HUDEP-2 (cell line): Measurements from ENCODE around the gene MRS2.
"Not testable (repeated sequence)": the region's sequence is repeated elsewhere in the genome, so short reads cannot be mapped to it uniquely, and the experiment has no call there.

Experiments used
- DNase-seq, 76 experiments: peaks; one replicate each; lab custom pipeline; 2025; ENCODE audit not compliant: unreplicated experiment in 76 of 76; lab: John Stamatoyannopoulos, UW

MRS2 gene, protein sequence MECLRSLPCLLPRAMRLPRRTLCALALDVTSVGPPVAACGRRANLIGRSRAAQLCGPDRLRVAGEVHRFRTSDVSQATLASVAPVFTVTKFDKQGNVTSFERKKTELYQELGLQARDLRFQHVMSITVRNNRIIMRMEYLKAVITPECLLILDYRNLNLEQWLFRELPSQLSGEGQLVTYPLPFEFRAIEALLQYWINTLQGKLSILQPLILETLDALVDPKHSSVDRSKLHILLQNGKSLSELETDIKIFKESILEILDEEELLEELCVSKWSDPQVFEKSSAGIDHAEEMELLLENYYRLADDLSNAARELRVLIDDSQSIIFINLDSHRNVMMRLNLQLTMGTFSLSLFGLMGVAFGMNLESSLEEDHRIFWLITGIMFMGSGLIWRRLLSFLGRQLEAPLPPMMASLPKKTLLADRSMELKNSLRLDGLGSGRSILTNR

DNA sequence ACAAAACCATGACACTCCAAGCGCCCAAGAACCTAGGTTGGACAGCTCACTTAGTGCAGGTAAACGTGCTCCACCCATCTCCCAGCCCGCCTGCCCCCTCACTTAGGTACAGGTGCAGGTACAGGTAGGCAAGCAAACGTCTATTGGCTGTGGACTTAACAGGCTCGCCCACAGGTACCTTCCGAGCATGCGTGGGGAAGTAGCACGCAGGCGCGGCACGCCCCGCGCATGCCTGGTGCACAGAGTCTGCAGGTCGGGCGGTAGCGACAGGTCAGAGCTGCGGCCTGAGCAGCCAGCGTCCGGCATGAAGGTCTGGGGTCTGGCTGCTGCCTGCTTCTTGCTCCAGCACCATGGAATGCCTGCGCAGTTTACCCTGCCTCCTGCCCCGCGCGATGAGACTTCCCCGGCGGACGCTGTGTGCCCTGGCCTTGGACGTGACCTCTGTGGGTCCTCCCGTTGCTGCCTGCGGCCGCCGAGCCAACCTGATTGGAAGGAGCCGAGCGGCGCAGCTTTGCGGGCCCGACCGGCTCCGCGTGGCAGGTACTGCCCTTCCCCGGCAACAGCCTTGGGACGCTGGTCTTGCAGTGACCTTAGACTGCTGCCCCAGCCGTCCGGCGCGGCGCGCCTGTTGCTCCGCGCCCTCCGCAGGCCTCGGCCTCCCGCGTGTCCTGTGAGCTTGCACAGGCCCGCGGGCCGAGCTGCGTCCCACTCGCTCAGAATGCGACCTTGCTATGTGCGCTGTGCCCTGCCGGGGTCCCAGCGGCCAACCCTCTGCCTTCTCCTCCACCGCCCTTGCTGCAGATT is at the start of gene MRS2:
TSS of gene MRS2 (plus strand) at position 240 of the 804 bp plus-strand sequence. CDS start at position 351, 111 bp downstream.
- DNase-seq = peak in 69 of 76 experiments; percentile 28 to 91 (median 65)

- no peak for DNase-seq
Observed at GRCh38 chr6:24353861-24354260, 48.9 kb upstream of the MRS2 start.

DNA sequence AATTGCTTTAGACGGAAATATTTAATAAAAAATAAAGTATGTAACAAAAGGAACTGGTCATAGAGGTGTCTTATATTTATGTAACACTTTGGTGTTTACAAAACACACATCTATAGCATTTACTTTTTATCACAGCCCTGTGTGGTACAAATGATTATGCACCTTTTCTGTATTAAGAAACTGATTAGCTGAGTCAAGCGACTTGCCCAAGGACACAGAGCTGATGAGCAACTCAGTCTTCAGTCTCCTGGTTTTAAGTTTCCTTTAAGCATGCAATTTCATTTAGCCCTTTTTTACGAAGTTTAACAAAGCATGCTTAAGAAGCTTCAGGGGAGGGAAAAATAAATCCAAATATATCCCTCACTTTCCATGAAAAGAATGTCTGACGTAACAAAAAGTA is 47.3 kb upstream of the MRS2 start:
- no peak for DNase-seq

- DNase-seq = no peak
Observed at GRCh38 chr6:24356310-24356973, 46.3 kb upstream of the MRS2 start.

- peak in 3 of 76 experiments; percentile 3 to 12 (median 10) for DNase-seq
Observed at GRCh38 chr6:24357336-24358218, 45.2 kb upstream of the MRS2 start, which contains the start of gene DCDC2. Gene DCDC2, minus strand, starts transcription at chr6:24358059. Its CDS starts 309 bp downstream, at chr6:24357750.

- DNase-seq = peak in 1 of 76 experiments; percentile 1
Observed at GRCh38 chr6:24358219-24358821, 44.4 kb upstream of the MRS2 start.

DNA sequence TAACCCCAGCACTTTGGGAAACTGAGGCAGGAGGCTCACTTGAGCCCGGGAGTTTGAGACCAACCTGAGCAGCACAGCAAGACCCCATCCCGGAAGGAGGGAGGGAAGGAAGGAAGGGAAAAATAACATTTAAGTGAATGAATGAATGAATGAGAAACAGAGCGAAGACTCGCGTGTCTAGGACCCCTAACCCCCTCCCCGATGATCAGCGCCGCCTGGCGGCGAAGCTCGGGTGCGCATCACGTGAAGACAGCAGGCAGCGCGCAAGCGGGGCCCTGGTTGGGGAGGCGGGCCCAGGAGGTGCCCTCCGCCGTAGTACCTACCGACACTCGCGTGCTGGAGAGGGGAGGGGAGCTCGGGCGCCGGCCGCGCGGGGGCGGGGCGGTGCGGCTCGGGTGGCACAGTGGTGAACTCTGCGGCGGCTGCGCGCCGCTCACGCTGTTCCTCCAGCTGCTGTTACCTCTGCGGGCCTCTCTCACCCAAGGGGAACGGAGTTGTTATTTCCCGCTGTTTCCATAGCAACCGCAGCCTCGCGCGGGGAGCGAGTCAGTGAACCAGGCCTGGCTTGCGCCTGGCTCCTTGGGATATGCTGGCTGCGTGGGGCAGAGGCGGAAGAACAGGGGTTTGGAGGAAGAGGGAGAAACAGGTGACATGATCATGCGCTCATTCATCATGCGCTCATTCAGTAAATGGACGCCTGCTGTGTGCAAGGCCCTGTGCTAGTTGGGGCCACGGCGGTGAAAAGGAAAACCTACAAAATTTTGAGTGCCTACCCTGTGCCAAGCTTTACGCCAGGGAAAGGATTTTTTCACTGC is 42.9 kb upstream of the MRS2 start:
- peak in 71 of 76 experiments; percentile 26 to 95 (median 74) for DNase-seq

DNA sequence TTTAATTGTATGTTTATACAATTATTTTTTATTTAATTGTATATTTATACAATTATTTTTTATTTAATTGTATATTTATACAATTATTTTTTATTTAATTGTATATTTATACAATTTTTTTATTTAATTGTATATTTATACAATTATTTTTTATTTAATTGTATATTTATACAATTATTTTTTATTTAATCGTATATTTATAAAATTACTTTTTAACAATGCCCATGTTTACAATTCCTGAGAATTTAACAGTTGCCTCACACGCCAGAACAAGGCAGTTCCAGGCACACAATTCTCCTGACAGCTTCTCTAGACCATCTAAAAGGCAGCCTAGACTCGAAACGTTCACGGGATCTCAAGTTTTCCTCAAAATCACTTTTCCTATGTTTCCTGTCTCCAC is 40.4 kb upstream of the MRS2 start:
- not testable (repeated sequence) for DNase-seq

DNA sequence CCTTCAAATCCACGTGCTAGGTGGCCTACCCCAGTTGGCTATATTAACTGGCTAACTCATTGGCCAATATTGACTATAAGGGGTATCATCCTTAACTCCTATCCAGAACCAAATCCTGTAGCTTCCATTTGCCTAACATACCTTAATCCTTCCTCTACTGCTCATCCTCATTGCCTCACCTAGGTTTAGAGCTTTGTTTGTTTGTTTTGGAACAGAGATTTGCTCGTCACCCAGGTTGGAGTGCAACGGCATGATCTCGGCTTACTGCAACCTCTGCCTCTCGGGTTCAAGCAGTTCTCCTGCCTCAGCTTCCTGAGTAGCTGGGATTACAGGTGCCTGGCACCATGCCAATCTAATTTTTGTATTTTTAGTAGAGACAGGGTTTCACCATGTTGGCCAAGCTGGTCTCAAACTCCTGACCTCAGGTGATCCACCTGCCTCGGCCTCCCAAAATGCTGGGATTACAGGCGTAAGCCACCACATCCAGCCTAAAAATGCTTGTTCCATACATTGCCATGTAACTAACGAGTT is 37.6 kb upstream of the MRS2 start:
- not testable (repeated sequence) for DNase-seq

DNA sequence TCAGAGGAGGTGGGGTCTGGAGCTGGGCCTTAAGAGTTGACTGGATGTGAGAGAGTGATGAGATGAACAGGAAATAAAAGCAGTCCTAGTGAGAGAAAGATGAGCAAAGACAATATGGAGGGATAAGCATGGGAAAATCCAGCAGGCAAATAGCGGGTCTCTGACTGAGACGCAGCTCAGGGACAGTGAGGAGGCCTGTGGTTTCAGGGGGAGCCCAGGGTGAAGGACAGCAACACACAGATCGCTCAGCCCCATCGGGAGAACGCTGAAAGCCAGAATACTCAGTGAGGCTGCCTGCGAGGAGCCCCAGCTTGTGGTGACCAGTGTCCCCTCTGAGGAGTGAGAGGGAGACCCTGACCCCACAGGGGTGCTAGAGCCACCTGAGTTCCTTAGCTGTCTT is 28.1 kb upstream of the MRS2 start:
- DNase-seq = no peak

- DNase-seq = no peak
Observed at GRCh38 chr6:24376871-24377270, 25.9 kb upstream of the MRS2 start.

DNA sequence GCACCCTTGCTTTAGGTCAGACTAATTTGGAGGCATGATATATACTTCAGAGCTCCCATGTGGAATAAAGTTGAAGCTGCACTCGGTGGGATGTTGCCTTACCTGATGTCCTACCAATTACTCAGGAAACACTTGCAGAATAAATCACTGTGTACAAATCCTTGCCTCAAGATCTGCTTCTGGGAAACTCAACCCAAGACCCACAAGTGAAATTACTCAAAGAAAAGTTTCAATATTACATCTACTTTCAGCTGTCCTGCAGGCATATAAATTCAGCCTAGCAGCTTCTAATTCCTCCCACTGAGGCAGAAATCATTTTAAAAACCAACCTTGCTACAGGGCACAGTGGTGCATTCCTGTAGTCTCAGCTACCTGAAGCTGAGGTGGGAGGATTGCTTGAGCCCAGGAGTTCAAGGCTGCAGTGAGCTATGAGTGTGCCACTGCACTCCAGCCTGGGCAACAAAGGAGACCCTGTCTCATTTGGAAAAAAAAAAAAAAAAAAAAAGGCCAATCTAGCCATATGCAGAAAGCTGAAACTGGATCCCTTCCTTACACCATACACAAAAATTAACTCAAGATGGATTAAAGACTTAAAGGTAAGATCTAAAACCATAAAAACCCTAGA is 24.2 kb upstream of the MRS2 start:
- DNase-seq = no peak

DNA sequence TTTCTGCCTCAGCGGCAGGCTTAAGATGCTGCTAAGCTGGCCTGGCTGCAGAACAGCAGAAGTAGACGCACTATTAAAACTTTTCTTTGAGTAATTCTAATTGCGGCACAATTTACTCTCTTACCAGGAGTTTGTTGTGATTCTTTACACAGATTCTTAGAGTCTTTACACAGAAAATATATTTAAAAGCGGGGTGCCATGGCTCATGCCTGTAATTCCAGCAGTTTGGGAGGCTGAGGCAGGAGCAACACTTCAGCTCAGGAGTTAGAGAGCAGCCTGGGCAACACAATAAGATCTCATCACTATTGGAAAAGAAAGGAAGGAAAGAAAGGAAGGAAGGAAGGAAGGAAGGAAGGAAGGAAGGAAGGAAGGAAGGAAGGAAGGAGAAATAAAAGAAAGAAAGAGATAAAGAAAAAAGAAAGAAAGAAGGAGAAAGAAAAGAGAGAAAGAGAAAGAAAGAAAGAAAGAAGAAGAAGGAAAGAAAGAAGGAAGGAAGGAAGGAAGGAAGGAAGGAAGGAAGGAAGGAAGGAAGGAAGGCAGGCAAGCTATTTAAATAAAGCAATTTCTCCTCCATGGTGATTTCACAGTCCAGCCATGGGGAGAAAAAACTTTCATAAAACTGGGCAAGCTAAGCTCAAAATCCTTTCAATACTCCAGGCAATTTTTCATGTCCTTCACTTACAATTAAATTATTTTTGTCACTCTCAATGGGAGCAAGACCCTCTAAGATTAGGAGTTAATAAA is 21.1 kb upstream of the MRS2 start:
- no peak for DNase-seq

DNA sequence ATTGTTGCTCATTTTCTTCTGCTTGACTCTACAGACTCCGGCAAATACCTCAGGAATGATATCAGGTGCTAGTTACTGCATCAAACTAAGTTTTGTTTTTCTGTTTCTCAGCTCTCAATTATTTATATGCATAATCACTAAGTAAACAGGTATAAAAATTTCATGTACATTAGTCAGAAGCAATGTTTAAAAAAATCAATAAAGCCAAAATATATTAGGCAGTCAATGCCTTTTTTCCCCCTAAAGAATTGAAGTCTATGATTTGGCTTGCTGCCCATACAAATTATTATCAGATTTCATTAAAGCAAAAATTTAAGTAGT is 20.6 kb upstream of the MRS2 start:
- no peak for DNase-seq

DNA sequence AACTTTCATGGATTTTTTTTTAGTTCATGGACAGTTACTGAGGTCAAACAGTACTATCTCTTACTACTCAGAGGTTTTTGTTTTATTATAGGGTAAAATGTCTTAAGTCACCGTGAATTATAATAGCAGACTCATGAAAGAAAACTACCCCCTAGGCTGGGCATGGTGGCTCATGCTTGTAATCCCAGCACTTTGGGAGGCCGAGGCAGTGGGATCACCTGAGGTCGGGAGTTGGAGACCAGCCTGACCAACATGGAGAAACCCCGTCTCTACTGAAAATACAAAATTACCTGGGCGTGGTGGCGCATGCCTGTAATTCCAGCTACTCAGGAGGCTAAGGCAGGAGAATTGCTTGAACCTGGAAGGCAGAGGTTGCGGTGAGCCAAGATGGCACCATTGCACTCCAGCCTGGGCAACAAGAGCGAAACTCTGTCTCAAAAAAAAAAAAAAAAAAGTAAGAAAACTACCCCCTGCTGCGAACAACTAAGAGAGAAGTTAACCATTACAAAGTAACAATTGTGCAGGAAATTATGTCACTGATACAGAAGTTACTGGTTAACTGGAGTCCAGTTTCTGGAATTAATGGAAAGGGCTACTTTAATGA is 19.7 kb upstream of the MRS2 start:
- not testable (repeated sequence) for DNase-seq

DNA sequence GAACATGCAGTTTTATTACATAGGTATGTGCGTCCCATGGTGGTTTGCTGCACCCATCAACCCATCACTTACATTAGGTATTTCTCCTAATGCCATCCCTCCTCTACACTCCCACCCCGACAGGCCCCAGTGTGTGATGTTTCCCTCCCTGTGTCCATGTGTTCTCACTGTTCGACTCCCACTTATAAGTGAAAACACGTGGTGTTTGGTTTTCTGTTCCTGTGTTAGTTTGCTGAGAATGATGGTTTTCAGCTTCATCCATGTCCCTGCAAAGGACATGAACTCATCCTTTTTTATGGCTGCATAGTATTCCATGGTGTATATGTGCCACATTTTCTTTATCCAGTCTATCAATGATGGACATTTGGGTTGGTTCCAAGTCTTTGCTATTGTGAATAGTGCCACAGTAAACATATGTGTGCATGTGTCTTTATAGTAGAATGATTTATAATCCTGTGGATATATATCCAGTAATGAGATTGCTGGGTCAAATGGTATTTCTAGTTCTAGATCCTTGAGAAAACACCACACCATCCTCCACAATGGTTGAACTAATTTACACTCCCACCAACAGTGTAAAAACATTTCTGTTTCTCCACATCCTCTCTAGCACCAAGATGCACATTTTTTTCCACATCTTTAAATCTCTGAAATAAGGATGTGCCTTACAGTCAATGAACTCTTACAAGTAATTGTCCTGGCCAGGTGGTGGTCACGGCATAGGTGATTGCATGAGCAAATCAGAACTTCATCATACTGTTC is 18.2 kb upstream of the MRS2 start:
- DNase-seq = not testable (repeated sequence)
